Stimulated activated CD8-positive, alpha-beta memory T cell treated with anti-CD3 and anti-CD28 coated beads, Interleukin-15, amount 100 ng/mL, for 48 hours (primary cell): Measurements from ENCODE around the gene KIAA0930.
"Not testable (repeated sequence)": the region's sequence is repeated elsewhere in the genome, so short reads cannot be mapped to it uniquely, and the experiment has no call there.

Experiments used
- DNase-seq, 2 donors: peaks; one replicate each; pipeline ENCODE4 v3.0.0-alpha.2; 2020; ENCODE audit warnings: low read depth in 2 of 2

The KIAA0930 gene

GRCh38 chr22:45200860-45201511 lies 39.7 kb downstream of the KIAA0930 start:
- no peak for DNase-seq

DNA sequence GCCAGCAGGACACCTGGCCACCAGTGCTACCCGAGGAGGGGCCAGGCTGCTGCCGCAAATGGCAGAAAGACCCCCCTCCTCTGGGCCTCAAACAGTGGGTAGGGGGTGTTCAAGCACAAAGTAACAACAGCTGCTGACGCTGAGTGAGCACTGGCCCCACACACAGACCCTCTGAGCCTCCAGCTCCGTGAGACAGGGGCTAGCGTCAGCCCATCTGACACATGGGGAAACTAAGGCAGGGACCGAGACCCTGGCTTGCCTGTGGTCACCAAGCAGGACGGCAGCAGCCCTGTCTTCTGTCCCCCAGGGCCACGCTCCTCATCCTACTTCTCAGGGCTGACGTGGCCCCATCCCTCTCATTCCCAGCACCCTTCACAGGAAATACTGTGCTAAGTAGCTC lies 40.5 kb downstream of the KIAA0930 start:
- DNase-seq = no peak

DNA sequence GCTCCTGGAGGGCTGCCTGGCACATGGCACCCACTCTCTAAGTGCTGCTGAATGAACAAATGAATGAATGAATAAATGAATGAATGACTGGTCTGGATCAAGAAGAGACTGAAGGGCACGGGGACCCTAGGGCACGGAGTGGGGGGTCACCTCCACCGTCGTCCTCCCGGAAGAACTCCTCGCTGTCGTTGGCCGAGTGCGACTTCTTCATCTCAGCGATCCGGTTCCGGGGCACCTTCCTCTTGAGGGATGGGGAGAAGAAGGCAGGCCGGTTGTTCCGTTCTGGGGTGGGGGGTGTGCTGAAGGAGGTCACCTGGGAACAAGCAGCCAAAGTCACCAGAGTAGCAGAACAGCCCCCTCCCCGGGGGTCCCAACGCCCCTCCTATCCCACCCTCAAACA lies 41.0 kb downstream of the KIAA0930 start:
- DNase-seq = no peak

- no peak for DNase-seq
Measured at GRCh38 chr22:45198463-45198795, 42.3 kb downstream of the KIAA0930 start.

DNA sequence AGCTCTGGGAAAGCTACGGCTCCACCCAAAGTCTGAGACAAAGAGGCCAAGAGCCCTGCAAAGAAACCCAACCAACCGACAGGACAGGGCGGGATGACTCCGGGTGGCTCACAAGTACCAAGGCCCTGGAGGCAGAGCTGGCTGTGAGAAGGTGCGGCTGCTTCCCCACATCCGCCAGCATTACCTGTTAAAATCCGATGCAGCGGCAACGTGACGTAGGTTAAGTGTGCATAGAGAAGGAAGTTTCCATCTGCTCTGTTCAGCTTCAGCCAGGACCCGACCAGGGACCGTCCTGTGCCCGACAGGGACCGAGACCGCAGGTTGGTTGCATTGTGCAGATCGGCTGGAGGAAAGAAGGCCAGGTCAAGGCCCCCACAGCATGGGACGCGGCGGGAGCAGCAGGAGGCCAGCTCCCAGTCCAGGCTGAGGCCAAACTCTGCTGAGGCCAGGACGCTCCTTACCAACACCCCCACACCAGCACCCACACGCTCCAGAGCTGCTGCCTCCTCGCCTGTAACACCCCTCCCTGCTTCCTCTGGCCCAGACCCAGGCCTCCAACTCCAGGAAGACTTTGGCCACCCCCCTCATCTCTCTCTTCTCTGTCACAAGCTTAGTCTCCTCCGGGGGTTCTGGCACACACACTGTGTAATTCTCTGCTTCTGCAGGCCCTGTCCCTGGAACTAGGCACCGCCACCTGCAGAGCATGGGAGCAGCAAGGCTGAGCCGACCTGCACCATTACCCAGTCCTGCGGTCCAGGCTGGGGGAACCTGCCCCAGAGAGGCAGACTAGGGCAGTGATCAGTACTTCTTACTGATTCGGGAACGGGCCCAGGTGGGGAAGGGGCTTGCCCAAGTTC lies 42.9 kb downstream of the KIAA0930 start:
- no peak for DNase-seq

- no peak for DNase-seq
Measured at GRCh38 chr22:45196926-45197605, 43.6 kb downstream of the KIAA0930 start.

DNA sequence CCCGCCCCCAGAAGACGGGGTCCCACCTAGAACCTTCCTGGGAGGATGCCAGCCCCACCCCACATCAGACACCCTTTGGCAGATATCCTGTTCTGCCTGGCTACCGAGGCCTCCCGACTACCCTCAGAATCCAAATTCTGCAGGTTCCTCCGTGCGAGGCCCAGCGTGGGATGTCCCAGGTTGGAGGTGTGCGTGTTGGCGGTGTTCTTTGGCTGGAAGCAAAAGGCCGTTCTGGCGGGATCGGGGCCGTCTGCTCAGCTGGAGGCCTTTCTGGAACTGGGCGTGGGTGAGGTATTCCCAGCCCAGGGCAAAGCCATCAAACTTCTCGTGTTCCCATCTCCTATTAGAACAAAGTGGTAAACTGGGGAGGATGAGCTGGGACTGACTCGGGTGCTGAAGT lies 44.4 kb downstream of the KIAA0930 start:
- no peak for DNase-seq

DNA sequence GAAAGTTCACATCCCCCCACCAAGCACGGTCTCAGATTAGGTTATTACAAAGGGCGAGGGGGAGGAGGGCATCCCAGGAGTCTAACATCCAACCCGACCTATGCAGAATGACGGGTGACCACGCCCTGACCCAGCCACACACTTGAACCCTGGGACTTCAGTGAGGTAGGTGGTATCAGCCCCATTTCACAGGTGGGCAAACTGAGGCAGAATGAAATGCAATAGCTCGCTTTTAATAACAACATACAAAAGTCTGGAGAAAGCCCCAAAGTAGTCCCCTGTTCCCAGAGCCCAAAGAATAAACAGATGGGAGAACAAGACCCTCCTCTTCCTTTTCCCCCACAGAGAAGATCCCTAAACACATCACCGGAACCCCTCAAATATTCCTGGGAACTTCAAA lies 45.1 kb downstream of the KIAA0930 start:
- DNase-seq = no peak

DNA sequence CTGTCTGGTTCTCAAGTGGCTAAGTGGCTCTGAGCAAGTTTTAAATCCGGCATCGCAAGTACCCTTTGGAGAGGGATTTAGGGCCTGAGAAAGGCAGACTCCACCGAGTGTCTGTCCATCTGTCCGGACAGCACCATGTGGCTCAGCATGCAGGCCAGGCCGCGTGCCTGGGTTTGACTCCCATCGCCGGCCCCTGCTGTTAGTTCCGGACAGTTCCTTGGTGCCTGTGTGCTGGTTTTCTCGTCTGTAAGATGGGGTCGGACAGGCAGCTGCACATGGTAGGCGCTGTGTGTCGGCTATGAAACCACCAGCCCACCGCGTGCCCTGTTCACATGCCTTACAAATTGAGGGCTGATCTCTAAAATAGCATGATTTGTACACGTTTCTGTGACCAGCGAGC lies 46.0 kb downstream of the KIAA0930 start:
- no peak for DNase-seq

- no peak for DNase-seq
Measured at GRCh38 chr22:45192701-45193187, 48.0 kb downstream of the KIAA0930 start.

- DNase-seq = not testable (repeated sequence)
Measured at GRCh38 chr22:45191746-45192145, 48.9 kb downstream of the KIAA0930 start.

- no peak for DNase-seq
Measured at GRCh38 chr22:45190202-45190872, 50.4 kb downstream of the KIAA0930 start.

DNA sequence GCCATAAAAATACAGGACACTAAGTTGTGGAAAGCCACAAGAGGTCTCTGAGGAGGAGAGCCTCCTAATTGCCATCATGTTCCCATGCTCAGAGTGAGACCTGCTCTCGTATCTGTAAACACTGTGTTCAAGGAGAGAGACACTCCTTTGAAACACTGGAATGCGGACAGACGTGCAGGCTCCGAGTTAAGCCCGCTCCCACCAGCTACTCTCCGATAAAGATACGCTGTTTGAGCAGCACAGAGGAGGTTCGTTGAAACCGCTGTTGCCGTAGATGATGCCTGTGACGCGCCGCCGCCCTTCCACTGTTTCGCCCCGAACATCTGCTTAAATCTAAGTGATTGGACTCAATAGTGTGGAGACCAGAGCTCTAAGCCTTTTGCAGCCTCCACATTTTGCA lies 51.9 kb downstream of the KIAA0930 start:
- no peak for DNase-seq

GRCh38 chr22:45187891-45188290 lies 52.8 kb downstream of the KIAA0930 start:
- no peak for DNase-seq

DNA sequence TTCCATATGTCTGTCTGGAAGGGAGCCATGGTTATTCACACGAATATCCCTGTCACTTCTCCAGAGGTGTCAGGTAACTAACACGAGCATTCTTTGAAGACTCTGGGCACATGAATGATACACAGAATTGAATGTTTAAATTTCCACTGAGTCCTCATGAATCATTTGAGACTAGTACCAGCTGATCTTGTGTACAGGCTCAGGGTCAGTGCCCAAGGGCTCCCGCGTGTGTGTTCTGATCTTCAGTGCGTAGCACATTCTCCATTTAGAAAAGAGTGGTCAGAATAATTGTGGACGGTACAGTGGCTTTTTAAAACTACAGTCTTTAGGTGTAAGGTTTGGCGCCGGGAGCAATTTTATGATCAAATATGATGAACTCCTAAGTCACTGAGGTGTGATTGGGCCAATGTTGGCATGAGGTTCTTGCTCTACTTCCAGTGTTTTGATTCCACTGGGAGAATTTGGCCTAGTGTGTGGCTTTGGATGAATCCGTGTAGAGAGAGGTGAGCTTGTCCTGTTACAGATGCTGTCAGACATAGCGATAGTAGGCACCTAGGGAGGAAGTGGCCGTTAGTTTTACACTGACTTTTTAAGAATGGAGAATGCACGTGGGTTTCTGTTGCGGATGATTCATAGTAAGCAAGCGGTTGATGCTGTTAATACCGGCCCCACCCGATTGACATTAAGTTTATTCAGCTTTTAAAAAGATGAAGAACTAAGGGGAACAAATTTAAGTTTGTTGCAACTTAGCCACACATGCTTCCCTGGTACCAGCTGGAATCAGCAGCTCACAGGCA lies 54.8 kb downstream of the KIAA0930 start:
- no peak for DNase-seq

- no peak for DNase-seq
Measured at GRCh38 chr22:45183974-45184373, 56.7 kb downstream of the KIAA0930 start.

DNA sequence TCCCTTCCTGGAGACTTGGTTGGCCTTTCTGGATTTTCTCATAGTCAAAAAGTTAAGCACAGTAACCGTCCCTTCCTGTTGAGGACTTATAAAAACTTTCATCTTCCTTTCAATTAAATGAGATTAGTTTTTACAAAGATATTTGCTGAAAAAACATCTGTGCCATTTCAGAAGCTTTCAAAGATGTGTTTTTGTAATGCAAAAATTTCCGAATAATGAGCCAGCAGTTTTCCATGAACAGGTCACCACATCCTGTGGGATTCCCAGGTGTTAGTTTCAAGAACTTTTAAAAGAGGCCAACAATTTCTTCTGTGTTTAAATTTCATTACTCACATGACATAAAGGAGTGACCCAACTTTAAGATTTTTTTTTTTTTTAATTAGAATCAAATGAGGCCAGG lies 58.9 kb downstream of the KIAA0930 start:
- no peak for DNase-seq

DNA sequence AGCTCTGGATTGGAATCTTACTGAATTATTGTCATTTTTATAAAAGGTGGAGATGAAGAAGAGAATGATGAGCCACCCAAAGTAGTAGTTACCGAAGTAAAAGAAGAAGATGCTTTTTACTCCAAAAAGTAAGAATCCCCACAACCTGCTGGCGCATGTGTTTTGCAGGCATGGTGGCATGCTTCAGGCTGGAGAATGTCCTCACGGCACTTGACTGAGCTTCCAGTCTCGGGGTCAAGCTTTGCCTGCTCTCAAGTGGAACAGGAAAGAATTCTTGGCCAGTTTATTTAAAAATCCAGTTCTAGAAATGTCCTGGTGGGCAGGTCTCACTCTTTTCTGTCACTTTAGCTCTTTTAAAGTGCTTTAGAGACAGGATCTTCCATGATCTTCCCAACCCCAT lies 59.5 kb downstream of the KIAA0930 start:
- DNase-seq = no peak

GRCh38 chr22:45180146-45180679 lies 60.5 kb downstream of the KIAA0930 start:
- DNase-seq = no peak

- DNase-seq = no peak
Measured at GRCh38 chr22:45179276-45180049, 61.2 kb downstream of the KIAA0930 start.
